Measurements from ENCODE around the gene MCU. TPM values are rescaled to one million over a fixed set of nuclear protein-coding genes. Genes with fewer than 3 reads are reported as not detected.

MCU gene
- total RNA-seq, 1 donor from 2014 or later, result 21.7 TPM

DNA sequence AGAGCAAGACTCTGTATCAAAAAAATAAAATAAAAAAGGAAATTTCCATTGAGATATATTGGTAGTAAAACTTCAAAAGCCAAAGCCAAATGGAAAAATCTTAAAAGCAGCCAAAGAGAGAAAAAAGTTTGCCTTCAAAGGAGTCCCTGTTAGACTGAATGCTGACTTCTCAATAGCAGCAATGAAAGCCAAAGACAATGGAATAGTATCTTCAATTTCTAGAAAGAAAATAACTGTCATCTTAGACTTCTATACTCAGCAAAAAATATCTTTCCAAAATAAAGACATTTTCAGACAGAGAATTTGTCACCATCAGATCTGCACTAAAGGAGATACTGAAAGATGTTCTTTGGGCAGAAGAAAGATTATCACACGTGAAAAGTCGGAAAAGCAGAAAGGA is 187.3 kb downstream of the MCU start:
- TF ChIP-seq CTCF (conservative IDR thresholded peaks at IDR 0.05), result no peak
- peaks cover 17% of the 10 kb centered on the region for H3K36me3 Mint-ChIP-seq (ENCODE audit: low read depth)
- H3K4me3 Mint-ChIP-seq, result no peak overlapping the region
- H3K27me3 Mint-ChIP-seq (ENCODE audit: low read depth), result no peaks in the 10 kb centered on the region
- H3K27ac Mint-ChIP-seq (ENCODE audit: unreplicated experiment), result no peak overlapping the region
- no peaks in the 10 kb centered on the region for H3K4me1 Mint-ChIP-seq
- no peak for DNase-seq (ENCODE audit: low read depth, low spot score)
- H3K9me3 Mint-ChIP-seq, result peaks cover 2% of the 10 kb centered on the region

GRCh38 chr10:72881291-72881690 is 189.3 kb downstream of the MCU start:
- Mint-ChIP-seq H3K27ac (ENCODE audit: unreplicated experiment) (no peak overlapping the region), H3K9me3 (peaks cover 2% of the 10 kb centered on the region), H3K27me3 (ENCODE audit: low read depth) (no peaks in the 10 kb centered on the region), H3K4me3 (no peak overlapping the region), H3K36me3 (ENCODE audit: low read depth) (peaks cover 17% of the 10 kb centered on the region), H3K4me1 (peaks cover 4% of the 10 kb centered on the region)
- no peak for TF ChIP-seq CTCF (conservative IDR thresholded peaks at IDR 0.05)
- no peak for DNase-seq (ENCODE audit: low read depth, low spot score)

- H3K9me3 Mint-ChIP-seq, result peaks cover 5% of the 10 kb centered on the region
- DNase-seq (ENCODE audit: low read depth, low spot score), result no peak
- H3K27me3 Mint-ChIP-seq (ENCODE audit: low read depth), result no peaks in the 10 kb centered on the region
- H3K27ac Mint-ChIP-seq (ENCODE audit: unreplicated experiment), result no peak overlapping the region
- no peak overlapping the region for H3K4me3 Mint-ChIP-seq
- H3K36me3 Mint-ChIP-seq (ENCODE audit: low read depth), result peaks cover 15% of the 10 kb centered on the region
- no peak for TF ChIP-seq CTCF (conservative IDR thresholded peaks at IDR 0.05)
- peaks cover 21% of the 10 kb centered on the region for H3K4me1 Mint-ChIP-seq
Observed at GRCh38 chr10:72883861-72884260, 191.9 kb downstream of the MCU start.

DNA sequence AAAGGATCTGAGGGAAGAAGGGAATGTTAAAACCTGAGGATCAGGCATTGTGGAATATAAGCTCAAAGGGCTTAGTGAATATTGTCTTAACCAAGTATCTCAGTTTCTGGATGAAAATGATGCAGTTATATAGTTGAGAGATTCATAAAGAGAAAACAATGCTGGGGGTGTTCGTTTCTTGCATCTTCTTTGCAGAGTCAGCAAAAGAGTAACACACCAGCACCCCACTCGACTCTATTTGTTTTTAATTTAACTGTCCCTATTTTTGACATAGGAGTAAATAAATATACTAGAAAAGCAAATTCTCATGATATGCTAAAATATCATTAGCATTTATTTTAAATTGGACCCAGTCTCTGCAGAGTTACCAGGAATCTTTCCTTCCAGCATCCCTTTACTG is 194.0 kb downstream of the MCU start:
- Mint-ChIP-seq H3K36me3 (ENCODE audit: low read depth) (peaks cover 12% of the 10 kb centered on the region), H3K27ac (ENCODE audit: unreplicated experiment) (no peak overlapping the region), H3K4me3 (no peak overlapping the region), H3K27me3 (ENCODE audit: low read depth) (no peaks in the 10 kb centered on the region), H3K4me1 (peaks cover 21% of the 10 kb centered on the region), H3K9me3 (peaks cover 2% of the 10 kb centered on the region)
- TF ChIP-seq CTCF (conservative IDR thresholded peaks at IDR 0.05), result no peak
- no peak for DNase-seq (ENCODE audit: low read depth, low spot score)

- Mint-ChIP-seq H3K36me3 (ENCODE audit: low read depth) (peaks cover 12% of the 10 kb centered on the region), H3K4me3 (no peak overlapping the region), H3K27me3 (ENCODE audit: low read depth) (no peaks in the 10 kb centered on the region), H3K27ac (ENCODE audit: unreplicated experiment) (no peak overlapping the region), H3K4me1 (peaks cover 21% of the 10 kb centered on the region), H3K9me3 (peaks cover 2% of the 10 kb centered on the region)
- DNase-seq (ENCODE audit: low read depth, low spot score), result no peak
- TF ChIP-seq CTCF (conservative IDR thresholded peaks at IDR 0.05), result no peak
Observed at GRCh38 chr10:72886621-72887020, 194.7 kb downstream of the MCU start.

DNA sequence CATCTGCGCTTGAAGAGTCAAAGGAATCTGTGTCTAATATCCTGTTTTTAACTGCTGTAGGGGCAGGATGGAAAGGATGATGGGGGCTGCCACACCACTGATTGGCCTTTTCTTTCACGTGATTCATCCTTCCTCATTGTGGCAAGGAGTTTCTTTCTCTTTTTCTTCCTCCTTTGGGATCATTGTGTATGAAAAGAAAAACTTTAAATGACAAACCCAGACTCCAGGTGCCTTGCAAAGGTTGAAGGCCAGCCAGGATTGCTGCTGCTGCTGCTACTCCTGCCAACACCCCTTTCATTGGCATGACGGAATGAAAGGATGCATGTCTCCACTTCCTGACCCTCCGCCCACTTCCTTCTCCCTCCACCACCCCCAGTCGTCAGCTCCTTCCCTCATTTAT is 195.1 kb downstream of the MCU start:
- no peak for TF ChIP-seq CTCF (conservative IDR thresholded peaks at IDR 0.05)
- H3K9me3 Mint-ChIP-seq, result peaks cover 2% of the 10 kb centered on the region
- H3K4me3 Mint-ChIP-seq, result no peak overlapping the region
- H3K4me1 Mint-ChIP-seq, result peaks cover 21% of the 10 kb centered on the region
- H3K27me3 Mint-ChIP-seq (ENCODE audit: low read depth), result no peaks in the 10 kb centered on the region
- H3K36me3 Mint-ChIP-seq (ENCODE audit: low read depth), result peaks cover 11% of the 10 kb centered on the region
- DNase-seq (ENCODE audit: low read depth, low spot score), result no peak
- H3K27ac Mint-ChIP-seq (ENCODE audit: unreplicated experiment), result peak overlapping the region; percentile 76

All from neural crest cell (in vitro differentiated cells).